Testis (tissue), 2 donors: ENCODE results near the gene EVC.

Experiments used
- POLR2A ChIP-seq: fragments of 450-650 bp; IDR thresholded peaks from one replicate; pipeline ENCODE4 v1.6.1; 2017; ENCODE audit warnings: antibody characterized with exemption, mild to moderate bottlenecking, moderate library complexity
- TF ChIP-seq, protein P1 (sequence below), 3 experiments: fragments of 450-650 bp in 2 of 3; fragments of 200-600 bp in 1 of 3; sonication (generic) in 1 of 3; IDR thresholded peaks; one replicate each; pipeline ENCODE4 v1.5.1; 2016 to 2019; ENCODE audit warnings: antibody characterized with exemption in 3 of 3, mild to moderate bottlenecking in 2 of 3, moderate library complexity in 1 of 3

GRCh38 chr4:5782829-5783476 is 72.0 kb downstream of the EVC start:
- TF ChIP-seq, protein P1, sequence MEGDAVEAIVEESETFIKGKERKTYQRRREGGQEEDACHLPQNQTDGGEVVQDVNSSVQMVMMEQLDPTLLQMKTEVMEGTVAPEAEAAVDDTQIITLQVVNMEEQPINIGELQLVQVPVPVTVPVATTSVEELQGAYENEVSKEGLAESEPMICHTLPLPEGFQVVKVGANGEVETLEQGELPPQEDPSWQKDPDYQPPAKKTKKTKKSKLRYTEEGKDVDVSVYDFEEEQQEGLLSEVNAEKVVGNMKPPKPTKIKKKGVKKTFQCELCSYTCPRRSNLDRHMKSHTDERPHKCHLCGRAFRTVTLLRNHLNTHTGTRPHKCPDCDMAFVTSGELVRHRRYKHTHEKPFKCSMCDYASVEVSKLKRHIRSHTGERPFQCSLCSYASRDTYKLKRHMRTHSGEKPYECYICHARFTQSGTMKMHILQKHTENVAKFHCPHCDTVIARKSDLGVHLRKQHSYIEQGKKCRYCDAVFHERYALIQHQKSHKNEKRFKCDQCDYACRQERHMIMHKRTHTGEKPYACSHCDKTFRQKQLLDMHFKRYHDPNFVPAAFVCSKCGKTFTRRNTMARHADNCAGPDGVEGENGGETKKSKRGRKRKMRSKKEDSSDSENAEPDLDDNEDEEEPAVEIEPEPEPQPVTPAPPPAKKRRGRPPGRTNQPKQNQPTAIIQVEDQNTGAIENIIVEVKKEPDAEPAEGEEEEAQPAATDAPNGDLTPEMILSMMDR (IDR thresholded peaks at IDR 0.05) = no peak
- TF ChIP-seq POLR2A = no peak
